IMR-90 (cell line): ENCODE measurements around the gene BSPRY.

Source experiments
- POLR2A ChIP-seq: IDR thresholded peaks from 2 replicates; pipeline ENCODE4 v1.6.1; 2012; ENCODE audit warnings: mild to moderate bottlenecking, low read depth, low read length
- TF ChIP-seq, protein P1 (sequence below): conservative IDR thresholded peaks from 2 replicates; pipeline ENCODE4 v1.5.1; 2012; ENCODE audit warnings: mild to moderate bottlenecking, low read depth, low read length, improper control_type of control experiment

DNA sequence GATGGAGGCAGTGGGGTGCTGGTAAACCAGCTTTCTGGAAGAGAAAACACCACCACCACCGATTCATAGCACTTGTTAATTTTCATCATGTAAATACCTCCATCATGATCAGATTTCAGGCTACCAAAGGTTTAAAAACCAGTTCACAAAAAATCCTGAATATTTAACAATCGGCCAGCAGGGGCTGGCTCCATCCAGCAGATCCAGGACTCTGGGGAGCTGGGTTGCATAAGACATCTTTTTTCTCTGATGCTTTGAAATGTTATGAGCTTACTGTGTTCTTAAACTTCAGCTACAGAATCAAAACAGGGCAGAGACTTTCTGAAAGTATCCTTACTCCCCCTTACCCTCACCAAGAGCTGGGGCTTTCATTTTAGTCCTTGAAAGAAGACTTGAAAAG lies 31.6 kb upstream of the BSPRY start:
- no peak for TF ChIP-seq POLR2A
- TF ChIP-seq, protein P1, sequence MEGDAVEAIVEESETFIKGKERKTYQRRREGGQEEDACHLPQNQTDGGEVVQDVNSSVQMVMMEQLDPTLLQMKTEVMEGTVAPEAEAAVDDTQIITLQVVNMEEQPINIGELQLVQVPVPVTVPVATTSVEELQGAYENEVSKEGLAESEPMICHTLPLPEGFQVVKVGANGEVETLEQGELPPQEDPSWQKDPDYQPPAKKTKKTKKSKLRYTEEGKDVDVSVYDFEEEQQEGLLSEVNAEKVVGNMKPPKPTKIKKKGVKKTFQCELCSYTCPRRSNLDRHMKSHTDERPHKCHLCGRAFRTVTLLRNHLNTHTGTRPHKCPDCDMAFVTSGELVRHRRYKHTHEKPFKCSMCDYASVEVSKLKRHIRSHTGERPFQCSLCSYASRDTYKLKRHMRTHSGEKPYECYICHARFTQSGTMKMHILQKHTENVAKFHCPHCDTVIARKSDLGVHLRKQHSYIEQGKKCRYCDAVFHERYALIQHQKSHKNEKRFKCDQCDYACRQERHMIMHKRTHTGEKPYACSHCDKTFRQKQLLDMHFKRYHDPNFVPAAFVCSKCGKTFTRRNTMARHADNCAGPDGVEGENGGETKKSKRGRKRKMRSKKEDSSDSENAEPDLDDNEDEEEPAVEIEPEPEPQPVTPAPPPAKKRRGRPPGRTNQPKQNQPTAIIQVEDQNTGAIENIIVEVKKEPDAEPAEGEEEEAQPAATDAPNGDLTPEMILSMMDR = peak; percentile 21; the same call in 1 of the 2 replicates
